Measurements from ENCODE around the gene ANP32D. TPM values are rescaled to one million over a fixed set of nuclear protein-coding genes. Genes with fewer than 3 reads are reported as not detected.
"Not testable (repeated sequence)": the region's sequence is repeated elsewhere in the genome, so short reads cannot be mapped to it uniquely, and the experiment has no call there.

Gene ANP32D
- total and polyA plus RNA-seq, 9 donors: 0.11 to 0.86 (median 0.30) TPM; not detected in 3

DNA sequence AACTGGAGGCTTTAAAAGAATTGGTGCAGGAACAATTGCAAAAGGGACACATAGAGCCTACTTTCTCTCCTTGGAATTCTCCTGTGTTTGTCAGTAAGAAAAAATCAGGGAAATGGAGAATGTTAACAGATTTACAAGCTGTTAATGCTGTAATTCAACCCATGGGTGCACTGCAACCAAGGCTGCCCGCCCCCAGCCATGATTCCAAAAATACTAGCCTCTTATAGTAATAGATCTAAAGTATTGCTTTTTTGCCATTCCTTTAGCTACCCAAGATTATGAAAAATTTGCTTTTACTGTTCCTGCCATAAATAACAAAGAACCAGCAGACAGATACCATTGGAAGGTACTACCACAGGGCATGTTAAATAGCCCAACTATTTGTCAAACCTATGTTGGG, 37.8 kb downstream of the ANP32D start:
- H3K4me3 ChIP-seq: no peak overlapping the region
- WGBS, 3 donors: 31 to 32% (median 31%) methylated on average over 1 of the region's 1 CpG
- H3K36me3 ChIP-seq: no peaks in the 10 kb centered on the region
- peaks cover 0 to 3% of the 10 kb centered on the region in 2 donors for H3K9me3 ChIP-seq
- no peak overlapping the region for H3K27ac ChIP-seq
- intact Hi-C loops (cut with DNase I): no loop called here
- H3K27me3 ChIP-seq: no peaks in the 10 kb centered on the region
- H3K4me1 ChIP-seq (ENCODE audit: insufficient read depth): no peaks in the 10 kb centered on the region
- DNase-seq: no peak
- TF ChIP-seq EP300 (IDR thresholded peaks at IDR 0.05) (no peak), POLR2A (IDR thresholded peaks at IDR 0.05) (no peak), CTCF (IDR thresholded peaks at IDR 0.05) (no peak)

DNA sequence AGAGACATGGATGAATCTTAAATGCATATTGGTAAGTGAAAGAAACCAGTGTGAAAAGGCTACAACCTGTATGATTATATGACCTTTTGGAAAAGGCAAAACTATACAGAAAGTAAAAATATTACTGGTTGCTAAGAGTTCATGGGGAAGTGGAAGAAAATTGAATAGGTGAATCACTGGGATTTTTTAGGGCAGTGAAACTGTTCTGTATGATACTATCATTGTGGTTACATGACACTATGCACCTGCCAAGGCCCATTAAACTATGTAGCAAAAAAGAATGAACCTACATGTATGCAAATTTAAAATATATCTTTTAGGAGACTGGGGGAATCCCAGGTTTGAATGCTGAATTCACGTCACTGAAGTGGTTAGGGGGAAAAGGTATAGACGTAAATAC, 40.5 kb downstream of the ANP32D start:
- no peaks in the 10 kb centered on the region for H3K4me1 ChIP-seq (ENCODE audit: insufficient read depth)
- no peak for DNase-seq
- intact Hi-C loops (cut with DNase I): no loop called here
- 58 to 70% (median 61%) methylated on average over 2 of the region's 2 CpGs for WGBS, 3 donors
- H3K9me3 ChIP-seq: peaks cover 0 to 3% of the 10 kb centered on the region in 2 donors
- H3K27me3 ChIP-seq: no peaks in the 10 kb centered on the region
- H3K4me3 ChIP-seq: no peak overlapping the region
- H3K36me3 ChIP-seq: no peaks in the 10 kb centered on the region
- no peak overlapping the region for H3K27ac ChIP-seq
- no peak for TF ChIP-seq POLR2A (IDR thresholded peaks at IDR 0.05)
- TF ChIP-seq CTCF (IDR thresholded peaks at IDR 0.05): no peak
- no peak for TF ChIP-seq EP300 (IDR thresholded peaks at IDR 0.05)

DNA sequence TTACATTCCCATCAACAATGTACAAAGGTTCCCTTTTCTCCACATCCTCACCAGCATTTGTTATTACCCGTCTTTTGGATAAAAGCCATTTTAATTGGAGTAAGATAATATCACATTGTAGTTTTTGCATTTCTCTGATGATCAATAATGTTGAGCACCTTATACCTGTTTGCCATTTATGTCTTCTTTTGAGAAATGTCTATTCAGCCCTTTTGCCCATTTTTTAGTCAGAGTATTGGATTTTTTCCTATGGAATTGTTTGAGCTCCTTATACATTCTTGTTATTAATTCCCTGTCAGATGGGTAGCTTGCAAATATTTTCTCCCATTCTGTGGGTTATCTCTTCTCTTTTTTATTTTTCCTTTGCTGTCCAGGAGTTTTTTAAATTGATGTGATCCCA, 42.4 kb downstream of the ANP32D start:
- H3K27me3 ChIP-seq: no peaks in the 10 kb centered on the region
- DNase-seq: no peak
- no peaks in the 10 kb centered on the region for H3K4me1 ChIP-seq (ENCODE audit: insufficient read depth)
- TF ChIP-seq CTCF (IDR thresholded peaks at IDR 0.05): no peak
- no peak for TF ChIP-seq EP300 (IDR thresholded peaks at IDR 0.05)
- TF ChIP-seq POLR2A (IDR thresholded peaks at IDR 0.05): no peak
- H3K36me3 ChIP-seq: no peaks in the 10 kb centered on the region
- no peaks in the 10 kb centered on the region for H3K9me3 ChIP-seq
- H3K27ac ChIP-seq: no peak overlapping the region
- H3K4me3 ChIP-seq: no peak overlapping the region
- 87 to 89% (median 88%) methylated on average over 1 of the region's 1 CpG for WGBS, 3 donors
- intact Hi-C loops (cut with DNase I): no loop called here

GRCh38 chr12:48520381-48520780, 48.0 kb downstream of the ANP32D start:
- intact Hi-C loops (cut with DNase I); H3K9me3 ChIP-seq; DNase-seq; H3K27me3 ChIP-seq; H3K36me3 ChIP-seq; H3K27ac ChIP-seq; H3K4me1 ChIP-seq (ENCODE audit: insufficient read depth); H3K4me3 ChIP-seq: not testable (repeated sequence)
- WGBS, 3 donors: 85 to 90% (median 89%) methylated on average over 20 to 24 of the region's 24 CpGs

Other genes starting within 250 kb of the ANP32D start
- gene ZNF641, start 121.6 kb upstream of the ANP32D start, total RNA-seq: 10 to 100 TPM; 18.5 to 50.0 (median 36.6) TPM
- gene ZNF641, start 121.6 kb upstream of the ANP32D start, polyA plus RNA-seq: 10 to 100 TPM; 14.0 to 50.3 TPM
- gene C12orf54, start 9.9 kb downstream of the ANP32D start, total RNA-seq: 1 to 10 TPM in 5 of 7 donors, under 1 TPM in 1, not detected in 1; 0.95 to 1.4 (median 1.3) TPM
- gene C12orf54, start 9.9 kb downstream of the ANP32D start, polyA plus RNA-seq: under 1 TPM; 0.21 to 0.67 TPM
- under 1 TPM in 1 of 7 donors, not detected in 6; 0.63 TPM for gene OR8S1, start 53.1 kb downstream of the ANP32D start, total RNA-seq
- not detected for gene OR8S1, start 53.1 kb downstream of the ANP32D start, polyA plus RNA-seq
- not detected for gene LALBA, start 97.5 kb downstream of the ANP32D start, total RNA-seq
- not detected for gene LALBA, start 97.5 kb downstream of the ANP32D start, polyA plus RNA-seq
- gene KANSL2, start 209.7 kb downstream of the ANP32D start, total RNA-seq: 10 to 100 TPM; 27.5 to 54.1 (median 38.1) TPM
- 10 to 100 TPM; 33.7 to 35.4 TPM for gene KANSL2, start 209.7 kb downstream of the ANP32D start, polyA plus RNA-seq
- 10 to 100 TPM; 20.1 to 48.8 (median 36.4) TPM for gene CCNT1, start 244.1 kb downstream of the ANP32D start, total RNA-seq
- gene CCNT1, start 244.1 kb downstream of the ANP32D start, polyA plus RNA-seq: 10 to 100 TPM in 1 of 2 donors, 1 to 10 TPM in 1; 7.5 to 18.5 TPM